Amygdala (tissue), 56 donors: ENCODE measurements around the gene SLC12A4.
"Not testable (repeated sequence)": the region's sequence is repeated elsewhere in the genome, so short reads cannot be mapped to it uniquely, and the experiment has no call there.

ENCODE experiments used
- DNase-seq, 56 donors: peaks; one replicate each; lab custom pipeline; 2025; lab: John Stamatoyannopoulos, UW

Gene SLC12A4

GRCh38 chr16:67968400-67969253, at the start of gene SLC12A4:
Gene SLC12A4 (minus strand): TSS chr16:67968637. CDS start chr16:67968553, 84 bp downstream.
- peak in 45 of 56 donors; percentile 15 to 75 (median 47) for DNase-seq

GRCh38 chr16:68015681-68016080, 47.2 kb upstream of the SLC12A4 start, which contains the start of gene DPEP2NB:
Gene DPEP2NB (minus strand): TSS chr16:68015911. CDS start chr16:68015770, 141 bp downstream.
- DNase-seq, result no peak

- DNase-seq, result no peak
Measured at GRCh38 chr16:68013440-68013839, 45.0 kb upstream of the SLC12A4 start.

- not testable (repeated sequence) for DNase-seq
Measured at GRCh38 chr16:68009872-68010271, 41.4 kb upstream of the SLC12A4 start.

- no peak for DNase-seq
Measured at GRCh38 chr16:68009157-68009735, 40.8 kb upstream of the SLC12A4 start.

GRCh38 chr16:68005786-68006286, 37.4 kb upstream of the SLC12A4 start:
- peak in 7 of 56 donors; percentile 2 to 50 (median 12) for DNase-seq

- no peak for DNase-seq
Measured at GRCh38 chr16:68005211-68005610, 36.8 kb upstream of the SLC12A4 start.

- DNase-seq, result no peak
Measured at GRCh38 chr16:68003031-68003430, 34.6 kb upstream of the SLC12A4 start.

- no peak for DNase-seq
Measured at GRCh38 chr16:68000450-68000849, 32.0 kb upstream of the SLC12A4 start.

- DNase-seq, result no peak
Measured at GRCh38 chr16:67999985-68000384, 31.5 kb upstream of the SLC12A4 start.

GRCh38 chr16:67998779-67999688, 30.6 kb upstream of the SLC12A4 start, which contains the start of gene DPEP2:
Gene DPEP2 (minus strand): TSS chr16:67999484. CDS start chr16:67993212, 6,272 bp downstream.
- DNase-seq, result peak in 5 of 56 donors; percentile 1 to 43 (median 8)

GRCh38 chr16:67998231-67998778, 29.9 kb upstream of the SLC12A4 start:
- not testable (repeated sequence) for DNase-seq

GRCh38 chr16:67996666-67997065, 28.2 kb upstream of the SLC12A4 start:
- DNase-seq, result no peak

- DNase-seq, result no peak
Measured at GRCh38 chr16:67995423-67995822, 27.0 kb upstream of the SLC12A4 start.

- DNase-seq, result not testable (repeated sequence)
Measured at GRCh38 chr16:67994040-67994408, 25.6 kb upstream of the SLC12A4 start.

- DNase-seq, result peak in 40 of 56 donors; percentile 7 to 75 (median 36)
Measured at GRCh38 chr16:67993207-67994039, 25.0 kb upstream of the SLC12A4 start.

- DNase-seq, result no peak
Measured at GRCh38 chr16:67992661-67993206, 24.3 kb upstream of the SLC12A4 start.

GRCh38 chr16:67990018-67990386, 21.6 kb upstream of the SLC12A4 start:
- no peak for DNase-seq
